ENCODE results near the gene GJC3. TPM values are rescaled to one million over a fixed set of nuclear protein-coding genes. Genes with fewer than 3 reads are reported as not detected.
"Not testable (repeated sequence)": the region's sequence is repeated elsewhere in the genome, so short reads cannot be mapped to it uniquely, and the experiment has no call there.

The GJC3 gene
- 0.32 TPM in 1 of 2 replicates, not detected in the other for total RNA-seq

DNA sequence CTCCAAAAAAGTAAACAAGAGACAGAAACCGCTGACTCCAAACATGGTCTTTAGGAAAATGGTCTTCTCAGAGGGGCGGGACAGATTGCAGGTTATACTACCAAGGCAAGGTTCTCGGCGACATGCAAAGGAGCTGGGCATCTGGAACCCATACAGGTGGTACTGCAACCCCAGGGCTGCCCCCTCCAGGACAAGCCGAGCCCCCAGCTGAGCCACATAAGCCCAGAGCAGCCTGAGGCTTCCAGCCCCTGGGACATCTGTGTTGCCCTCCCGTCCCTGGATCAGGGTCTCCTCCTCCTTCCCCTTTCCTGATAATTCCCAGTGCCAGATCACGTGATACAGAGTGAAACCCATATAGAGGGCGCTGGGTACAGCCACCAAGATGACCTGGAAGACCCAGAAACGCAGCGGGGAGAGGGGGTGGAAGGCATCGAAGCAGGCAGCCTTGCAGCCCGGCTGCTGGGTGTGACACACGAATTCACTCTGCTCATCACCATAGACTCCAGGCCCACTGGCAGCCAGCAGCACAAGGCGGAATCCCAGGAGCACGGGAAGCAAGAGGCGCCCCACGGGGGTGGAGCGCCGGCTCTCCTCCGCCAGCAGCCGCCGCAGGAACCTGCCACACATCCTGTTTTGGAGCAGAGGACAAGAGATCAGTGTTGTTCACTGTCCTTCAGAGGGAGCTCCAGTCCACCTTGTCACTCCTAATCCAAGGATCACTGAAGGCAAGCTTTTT lies at the start of gene GJC3:
Gene GJC3 (minus strand): TSS at position 627 of the 736 bp plus-strand sequence. CDS start 0 bp downstream, at position 627.
- intact Hi-C loops (cut with micrococcal nuclease) = no loop called here

GRCh38 chr7:99976626-99977025 lies 47.2 kb upstream of the GJC3 start:
- intact Hi-C loops (cut with micrococcal nuclease) = no loop called here

DNA sequence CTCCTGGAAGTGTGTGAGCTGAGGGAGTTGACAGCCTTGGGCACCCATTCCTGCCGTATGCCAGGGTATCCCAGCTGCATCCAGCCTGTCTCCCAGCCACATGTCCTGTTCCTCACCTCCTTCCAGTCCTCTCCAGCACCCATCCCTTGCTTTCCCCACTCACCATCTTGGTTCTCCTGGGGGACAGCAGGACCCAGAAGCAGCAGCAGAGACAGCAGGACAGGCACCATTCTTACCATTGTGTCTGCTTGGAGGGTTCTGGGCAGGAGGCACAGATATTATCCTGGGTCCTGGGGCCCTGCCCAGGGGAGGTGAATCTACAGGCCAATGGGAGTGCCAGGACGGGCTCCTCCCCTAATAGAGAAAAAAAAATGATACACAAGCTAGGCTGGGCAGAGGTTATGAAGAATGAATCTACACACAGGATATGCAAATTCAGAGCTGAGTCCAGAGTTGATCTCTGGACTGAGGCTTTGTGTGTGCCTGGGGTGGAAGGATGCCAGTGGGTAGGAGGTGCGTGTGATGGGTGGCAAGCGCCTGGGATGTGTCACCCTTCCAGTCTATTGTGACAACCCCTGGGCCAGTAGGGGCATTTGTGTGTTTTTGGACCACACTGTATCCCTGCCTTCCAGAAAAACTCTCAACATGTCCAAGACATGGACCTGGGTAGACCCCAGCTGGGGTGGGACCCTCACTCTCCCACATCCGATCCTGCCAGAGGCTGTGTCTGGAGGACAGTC lies 46.5 kb upstream of the GJC3 start, which contains the start of gene AZGP1:
Gene AZGP1 (minus strand): TSS at position 250 of the 740 bp plus-strand sequence. CDS start 11 bp downstream, at position 239.
- intact Hi-C loops (cut with micrococcal nuclease) = no loop called here

GRCh38 chr7:99974681-99975080 lies 45.3 kb upstream of the GJC3 start:
- intact Hi-C loops (cut with micrococcal nuclease) = no loop called here

- intact Hi-C loops (cut with micrococcal nuclease) = not testable (repeated sequence)
Observed at GRCh38 chr7:99973817-99974216, 44.4 kb upstream of the GJC3 start.

- intact Hi-C loops (cut with micrococcal nuclease) = no loop called here
Observed at GRCh38 chr7:99971242-99971641, 41.8 kb upstream of the GJC3 start.

DNA sequence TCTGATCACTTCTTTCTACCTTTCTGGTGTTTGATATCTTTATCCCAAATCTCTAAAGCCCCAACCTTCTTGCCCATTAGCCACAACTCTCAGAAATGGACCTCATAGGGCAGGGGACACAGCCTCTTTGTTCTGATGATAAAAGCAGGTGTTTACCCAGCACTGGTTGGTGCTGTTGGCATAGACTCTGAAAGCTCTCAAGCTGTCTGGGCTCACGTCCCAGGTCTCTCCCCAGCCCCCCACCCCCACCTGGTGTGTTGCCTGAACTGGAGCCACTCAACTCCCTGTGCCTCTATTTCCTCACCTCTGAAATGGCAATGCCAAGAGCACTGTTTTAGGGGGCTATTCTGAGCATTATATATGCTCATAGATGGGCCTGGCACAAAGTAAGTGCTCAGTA lies 40.4 kb upstream of the GJC3 start:
- intact Hi-C loops (cut with micrococcal nuclease) = not testable (repeated sequence)

- intact Hi-C loops (cut with micrococcal nuclease) = no loop called here
Observed at GRCh38 chr7:99969298-99969697, 39.9 kb upstream of the GJC3 start.

DNA sequence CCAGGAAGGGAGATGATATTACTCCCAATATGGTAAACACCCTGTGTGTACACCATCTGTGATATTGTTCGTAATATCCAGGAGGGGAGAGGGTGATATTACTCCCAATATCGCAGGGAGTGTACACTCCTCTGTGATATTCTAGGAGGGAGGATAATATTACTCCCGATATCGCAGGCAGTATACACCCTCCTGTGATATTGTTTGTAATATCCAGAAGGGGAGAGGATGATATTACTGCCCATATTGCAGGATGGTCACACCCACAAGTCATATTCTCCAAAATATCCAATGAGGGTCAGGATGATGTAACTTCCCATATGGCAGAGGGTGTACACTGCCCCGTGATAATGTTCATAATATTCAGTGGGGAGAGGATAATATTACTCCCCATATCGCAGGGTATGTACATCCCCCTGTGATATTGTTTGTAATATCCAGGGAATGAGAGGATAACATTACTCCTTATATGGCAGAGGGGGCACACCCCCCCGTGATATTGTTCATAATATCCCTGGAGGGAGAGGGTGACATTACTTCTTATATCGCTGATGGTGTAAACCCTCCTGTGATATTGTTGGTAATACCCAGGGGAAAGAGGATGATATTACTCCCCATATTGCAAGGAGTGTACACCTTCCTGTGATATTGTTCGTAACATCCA lies 29.3 kb upstream of the GJC3 start:
- intact Hi-C loops (cut with micrococcal nuclease) = no loop called here

DNA sequence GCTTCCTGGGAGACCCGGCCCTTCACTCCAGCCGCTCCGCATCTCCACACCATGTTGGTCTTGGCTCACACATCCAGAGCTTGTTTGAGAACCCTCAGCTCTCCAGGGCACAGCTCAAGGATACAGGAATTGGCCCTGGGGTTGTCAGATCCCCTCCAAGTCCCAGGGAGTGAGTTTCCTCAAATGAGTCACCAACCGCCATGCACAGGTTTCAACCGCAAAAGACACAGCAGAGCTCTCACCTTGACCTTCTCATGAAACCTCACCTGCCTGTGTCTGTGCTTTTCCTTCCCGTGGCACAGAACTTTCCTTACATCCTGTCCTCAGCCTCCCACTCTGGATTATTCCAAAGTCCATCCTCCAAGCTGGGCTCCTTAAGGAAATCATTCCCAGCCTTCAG lies 25.8 kb upstream of the GJC3 start:
- intact Hi-C loops (cut with micrococcal nuclease) = no loop called here

DNA sequence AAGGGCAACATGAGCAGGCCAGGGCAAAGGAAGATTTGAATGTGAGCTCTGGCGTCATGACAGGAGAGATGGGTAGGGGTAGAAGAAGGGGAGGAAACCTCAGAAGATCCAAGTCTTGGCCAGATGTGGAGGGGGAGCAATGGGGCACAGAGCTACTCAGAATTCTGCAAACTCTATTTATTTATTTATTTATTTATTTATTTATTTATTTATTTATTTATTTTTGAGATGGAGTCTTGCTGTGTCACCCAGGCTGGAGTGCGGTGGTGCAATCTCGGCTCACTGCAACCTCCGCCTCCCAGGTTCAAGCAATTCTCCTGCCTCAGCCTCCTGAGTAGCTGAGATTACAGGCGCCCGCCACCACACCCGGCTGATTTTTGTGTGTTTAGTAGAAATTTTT lies 25.2 kb upstream of the GJC3 start:
- intact Hi-C loops (cut with micrococcal nuclease) = not testable (repeated sequence)

DNA sequence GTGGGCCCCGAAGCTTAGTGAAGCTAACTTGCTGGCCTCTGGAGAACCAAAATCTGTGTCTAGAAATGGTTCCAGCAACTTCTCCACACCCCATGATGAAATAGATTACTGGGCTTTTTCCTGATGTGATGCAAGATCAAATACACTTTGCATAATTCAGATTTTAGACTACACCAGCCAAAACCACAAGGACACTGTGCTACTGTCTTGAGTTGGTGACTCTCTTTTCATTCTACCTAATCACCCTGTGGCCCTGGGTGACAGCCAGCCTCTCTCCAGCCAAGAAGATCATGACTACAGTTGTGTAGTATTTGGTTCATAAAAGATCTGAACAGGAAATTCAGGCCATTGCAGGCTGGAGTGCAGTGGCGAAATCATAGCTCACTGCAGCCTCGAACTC lies 24.2 kb upstream of the GJC3 start:
- intact Hi-C loops (cut with micrococcal nuclease) = no loop called here

- intact Hi-C loops (cut with micrococcal nuclease) = not testable (repeated sequence)
Observed at GRCh38 chr7:99952649-99953048, 23.2 kb upstream of the GJC3 start.

GRCh38 chr7:99950819-99951218 lies 21.4 kb upstream of the GJC3 start:
- intact Hi-C loops (cut with micrococcal nuclease) = not testable (repeated sequence)

- intact Hi-C loops (cut with micrococcal nuclease) = loop anchor here (1.0 kb wide), 1 partner anchor 36 kb away; no protein-coding TSS in a partner anchor
Observed at GRCh38 chr7:99949645-99950228, 20.3 kb upstream of the GJC3 start.

GRCh38 chr7:99947608-99948007 lies 18.2 kb upstream of the GJC3 start:
- intact Hi-C loops (cut with micrococcal nuclease) = no loop called here

GRCh38 chr7:99944497-99945070 lies 15.2 kb upstream of the GJC3 start:
- intact Hi-C loops (cut with micrococcal nuclease) = no loop called here

- intact Hi-C loops (cut with micrococcal nuclease) = no loop called here
Observed at GRCh38 chr7:99943641-99944496, 14.4 kb upstream of the GJC3 start.

- intact Hi-C loops (cut with micrococcal nuclease) = no loop called here
Observed at GRCh38 chr7:99938296-99938695, 8.9 kb upstream of the GJC3 start.

GRCh38 chr7:99935009-99935408 lies 5.6 kb upstream of the GJC3 start:
- intact Hi-C loops (cut with micrococcal nuclease) = not testable (repeated sequence)

Measured in T-helper 1 cell treated with Interleukin-12 subunit alpha and Interleukin-12 subunit beta and Interleukin-4 antibody, amounts not matched to agents 30 ng/mL and 1 ng/mL, for 36 hours (primary cell).